DMS53 treated with DMSO at 0.1 percent for 48 hours (cell line): ENCODE data around the gene LASP1NB.

Experiments
- DNase-seq: peaks from one replicate; lab custom pipeline; 2025; ENCODE audit not compliant: unreplicated experiment; lab: John Stamatoyannopoulos, UW

LASP1NB gene

GRCh38 chr17:38925263-38925995 is at the start of gene LASP1NB:
Gene LASP1NB, plus strand, starts transcription at chr17:38925614.
- DNase-seq, result no peak

- DNase-seq, result no peak
Observed at GRCh38 chr17:38877130-38877851, 48.1 kb upstream of the LASP1NB start.

GRCh38 chr17:38879878-38880665 is 45.3 kb upstream of the LASP1NB start:
- no peak for DNase-seq

- no peak for DNase-seq
Observed at GRCh38 chr17:38881600-38882191, 43.7 kb upstream of the LASP1NB start.

GRCh38 chr17:38882870-38883269 is 42.5 kb upstream of the LASP1NB start:
- DNase-seq, result no peak

GRCh38 chr17:38883592-38884526 is 41.6 kb upstream of the LASP1NB start:
- DNase-seq, result no peak

- DNase-seq, result no peak
Observed at GRCh38 chr17:38885044-38885727, 40.2 kb upstream of the LASP1NB start.

- no peak for DNase-seq
Observed at GRCh38 chr17:38885728-38886642, 39.4 kb upstream of the LASP1NB start.

GRCh38 chr17:38886643-38887010 is 38.8 kb upstream of the LASP1NB start:
- DNase-seq, result no peak

- no peak for DNase-seq
Observed at GRCh38 chr17:38888842-38889241, 36.6 kb upstream of the LASP1NB start.

GRCh38 chr17:38889745-38890409 is 35.5 kb upstream of the LASP1NB start:
- DNase-seq, result no peak

GRCh38 chr17:38890410-38890746 is 35.0 kb upstream of the LASP1NB start:
- no peak for DNase-seq

GRCh38 chr17:38891441-38891840 is 34.0 kb upstream of the LASP1NB start:
- no peak for DNase-seq

- no peak for DNase-seq
Observed at GRCh38 chr17:38892083-38892482, 33.3 kb upstream of the LASP1NB start.

- no peak for DNase-seq
Observed at GRCh38 chr17:38892620-38893019, 32.8 kb upstream of the LASP1NB start.

GRCh38 chr17:38893113-38893512 is 32.3 kb upstream of the LASP1NB start:
- no peak for DNase-seq

GRCh38 chr17:38893607-38894006 is 31.8 kb upstream of the LASP1NB start:
- no peak for DNase-seq

- DNase-seq, result no peak
Observed at GRCh38 chr17:38894276-38894675, 31.1 kb upstream of the LASP1NB start.
